Measurements from ENCODE around the gene COMMD3.
A peak's percentile ranks its signal among the peaks of the same experiment; 100 is the strongest.

COMMD3 gene

DNA sequence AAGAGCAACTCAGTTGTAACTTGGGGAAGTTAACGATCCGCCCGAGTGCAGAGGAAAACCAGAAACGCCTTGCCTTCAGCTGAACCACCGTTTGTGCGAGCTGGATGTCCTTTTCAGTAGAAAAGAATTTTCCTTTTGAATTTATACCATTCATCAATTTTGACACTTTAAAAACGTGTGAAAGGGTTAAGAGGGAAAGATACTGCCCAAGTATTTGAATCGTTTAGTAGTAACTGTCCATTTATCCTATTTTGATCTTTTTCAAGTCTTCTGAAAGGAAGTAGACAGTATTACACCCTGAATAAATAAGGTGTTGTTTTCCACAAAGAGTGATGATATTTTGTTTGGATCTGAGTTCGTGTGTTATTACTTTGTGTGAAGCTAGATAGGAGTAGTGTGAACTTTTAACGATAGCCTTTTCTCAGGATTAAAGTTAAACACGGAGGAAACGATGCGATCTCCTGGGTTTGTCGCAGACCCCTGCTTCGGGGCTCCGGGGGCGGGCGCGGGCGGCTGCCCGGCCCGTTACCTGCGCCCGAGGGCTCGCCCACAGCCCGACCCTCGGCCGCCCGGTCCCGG is 3.9 kb downstream of the COMMD3 start:
- H3K9ac ChIP-seq (ENCODE audit: insufficient read length, low read depth): no peak overlapping the region
- H3K4me1 ChIP-seq (ENCODE audit: insufficient read depth, insufficient read length): no peaks in the 10 kb centered on the region
- DNase-seq (ENCODE audit: low read depth, low spot score): no peak
- TF ChIP-seq ZNF274 (IDR thresholded peaks at IDR 0.05; ENCODE audit: low read depth, low read length): no peak
- TF ChIP-seq YY1 (IDR thresholded peaks at IDR 0.05; ENCODE audit: insufficient read depth, insufficient read length): no peak
- no peak for TF ChIP-seq SUZ12 (IDR thresholded peaks at IDR 0.05; ENCODE audit: extremely low read depth, insufficient read depth, insufficient read length)
- no peaks in the 10 kb centered on the region for H3K9me3 ChIP-seq (ENCODE audit: insufficient read depth, low read length)
- no peak overlapping the region for H3K4me3 ChIP-seq (ENCODE audit: insufficient read length, low read depth)
- H3K36me3 ChIP-seq (ENCODE audit: insufficient read depth, insufficient read length, low read length): no peaks in the 10 kb centered on the region
- H3K27me3 ChIP-seq (ENCODE audit: insufficient read depth, insufficient read length): peaks cover 80% of the 10 kb centered on the region

DNA sequence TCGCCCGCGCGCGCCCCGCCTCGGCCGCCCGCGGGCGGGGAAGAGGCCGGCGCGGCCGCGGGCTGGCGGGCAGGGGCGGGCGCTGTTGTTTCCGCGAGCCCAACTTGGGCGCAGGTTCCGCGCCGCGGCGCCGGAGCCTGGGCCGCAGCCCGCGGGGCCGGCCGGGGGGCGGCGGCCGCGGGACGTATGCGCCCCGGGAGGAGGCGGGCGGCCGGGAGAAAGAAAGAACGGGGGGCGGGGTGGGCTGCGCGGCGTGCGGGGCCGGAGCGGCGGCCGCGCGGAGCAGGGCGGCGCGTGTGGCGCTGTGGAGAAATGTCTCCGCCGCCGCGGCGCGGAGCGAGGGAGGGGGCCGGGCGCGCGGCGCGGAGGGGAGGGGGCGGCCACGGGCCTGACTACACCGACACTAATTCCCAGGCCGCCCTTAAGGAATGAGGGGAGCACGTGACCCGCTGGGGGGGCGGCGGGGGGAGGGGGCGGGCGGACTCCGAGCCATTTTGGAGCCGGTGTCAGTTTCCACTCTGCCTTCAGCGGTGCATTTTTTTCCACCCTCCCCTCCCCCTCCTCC is 4.5 kb downstream of the COMMD3 start, which contains the start of gene BMI1:
TSS of gene BMI1 (plus strand) at position 509 of the 565 bp plus-strand sequence. CDS start 5,351 bp downstream, outside the sequence.
- Histone ChIP-seq H3K9ac (ENCODE audit: insufficient read length, low read depth) (peak within 1 kb of the TSS; percentile 77), H3K36me3 (ENCODE audit: insufficient read depth, insufficient read length, low read length) (no peaks in the 10 kb centered on the region), H3K27me3 (ENCODE audit: insufficient read depth, insufficient read length) (peaks cover 75% of the 10 kb centered on the region), H3K9me3 (ENCODE audit: insufficient read depth, low read length) (no peaks in the 10 kb centered on the region), H3K4me1 (ENCODE audit: insufficient read depth, insufficient read length) (no peaks in the 10 kb centered on the region), H3K4me3 (ENCODE audit: insufficient read length, low read depth) (peak within 1 kb of the TSS; percentile 51)
- DNase-seq (ENCODE audit: low read depth, low spot score): no peak
- TF ChIP-seq SUZ12 (IDR thresholded peaks at IDR 0.05; ENCODE audit: extremely low read depth, insufficient read depth, insufficient read length) (no peak), YY1 (IDR thresholded peaks at IDR 0.05; ENCODE audit: insufficient read depth, insufficient read length) (no peak), ZNF274 (IDR thresholded peaks at IDR 0.05; ENCODE audit: low read depth, low read length) (no peak)

DNA sequence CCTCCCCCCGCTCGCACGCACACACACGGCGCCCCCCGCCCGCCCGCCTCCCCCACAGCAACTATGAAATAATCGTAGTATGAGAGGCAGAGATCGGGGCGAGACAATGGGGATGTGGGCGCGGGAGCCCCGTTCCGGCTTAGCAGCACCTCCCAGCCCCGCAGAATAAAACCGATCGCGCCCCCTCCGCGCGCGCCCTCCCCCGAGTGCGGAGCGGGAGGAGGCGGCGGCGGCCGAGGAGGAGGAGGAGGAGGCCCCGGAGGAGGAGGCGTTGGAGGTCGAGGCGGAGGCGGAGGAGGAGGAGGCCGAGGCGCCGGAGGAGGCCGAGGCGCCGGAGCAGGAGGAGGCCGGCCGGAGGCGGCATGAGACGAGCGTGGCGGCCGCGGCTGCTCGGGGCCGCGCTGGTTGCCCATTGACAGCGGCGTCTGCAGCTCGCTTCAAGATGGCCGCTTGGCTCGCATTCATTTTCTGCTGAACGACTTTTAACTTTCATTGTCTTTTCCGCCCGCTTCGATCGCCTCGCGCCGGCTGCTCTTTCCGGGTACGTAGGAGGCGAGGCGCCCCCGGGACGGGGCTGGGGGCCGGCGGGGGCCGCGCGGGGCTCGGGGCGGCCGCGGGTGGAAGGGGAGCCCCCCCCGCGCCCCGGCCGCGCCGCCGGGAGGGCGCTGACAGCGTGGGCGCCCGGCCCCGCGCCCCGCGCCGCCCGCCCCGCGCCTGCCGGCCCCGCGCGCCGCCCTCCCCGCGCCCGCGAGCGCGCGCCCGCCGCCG is 5.2 kb downstream of the COMMD3 start:
- Histone ChIP-seq H3K9me3 (ENCODE audit: insufficient read depth, low read length) (no peaks in the 10 kb centered on the region), H3K27me3 (ENCODE audit: insufficient read depth, insufficient read length) (peaks cover 77% of the 10 kb centered on the region), H3K36me3 (ENCODE audit: insufficient read depth, insufficient read length, low read length) (no peaks in the 10 kb centered on the region), H3K4me3 (ENCODE audit: insufficient read length, low read depth) (peak overlapping the region; percentile 51), H3K4me1 (ENCODE audit: insufficient read depth, insufficient read length) (no peaks in the 10 kb centered on the region), H3K9ac (ENCODE audit: insufficient read length, low read depth) (peak overlapping the region; percentile 77)
- no peak for TF ChIP-seq ZNF274 (IDR thresholded peaks at IDR 0.05; ENCODE audit: low read depth, low read length)
- peak; percentile 46 for TF ChIP-seq YY1 (IDR thresholded peaks at IDR 0.05; ENCODE audit: insufficient read depth, insufficient read length)
- no peak for TF ChIP-seq SUZ12 (IDR thresholded peaks at IDR 0.05; ENCODE audit: extremely low read depth, insufficient read depth, insufficient read length)
- no peak for DNase-seq (ENCODE audit: low read depth, low spot score)

DNA sequence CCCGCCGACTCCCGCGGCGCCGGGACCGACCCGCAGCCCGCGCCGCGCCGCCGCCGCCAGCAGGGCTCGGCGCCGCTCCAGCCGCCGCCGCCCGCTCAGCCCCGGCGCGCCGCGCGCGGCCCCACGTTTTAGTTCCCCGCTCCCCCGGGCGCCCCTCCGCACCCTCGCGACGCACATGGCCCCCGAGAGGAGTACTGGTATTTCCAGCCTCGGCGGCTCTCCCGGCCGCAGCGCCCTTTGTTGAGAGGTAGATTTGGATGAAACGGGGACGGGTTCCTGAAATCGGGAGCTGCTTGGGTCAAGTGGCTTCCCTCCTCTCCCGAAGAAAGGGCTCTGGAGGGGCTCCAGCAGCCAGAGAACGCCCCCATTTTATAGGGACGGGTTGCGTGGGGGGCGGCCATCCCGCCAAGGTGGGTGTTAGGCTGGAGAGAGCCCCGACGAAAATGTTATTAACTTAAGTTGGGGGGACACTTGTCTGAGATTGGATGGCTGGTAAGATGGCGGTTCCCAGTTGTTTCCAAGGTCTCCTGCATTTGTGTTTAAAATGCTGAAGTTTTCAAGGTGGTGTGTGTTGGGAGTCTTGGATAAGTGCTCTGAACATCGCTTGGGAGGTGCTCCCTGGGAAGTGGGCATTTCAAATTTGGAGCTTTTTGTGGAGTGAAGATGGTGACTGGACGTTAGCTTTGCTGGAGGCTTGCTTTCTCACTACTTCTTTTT is 5.9 kb downstream of the COMMD3 start:
- Histone ChIP-seq H3K4me3 (ENCODE audit: insufficient read length, low read depth) (peak overlapping the region; percentile 36), H3K9ac (ENCODE audit: insufficient read length, low read depth) (no peak overlapping the region), H3K27me3 (ENCODE audit: insufficient read depth, insufficient read length) (peaks cover 78% of the 10 kb centered on the region), H3K9me3 (ENCODE audit: insufficient read depth, low read length) (no peaks in the 10 kb centered on the region), H3K36me3 (ENCODE audit: insufficient read depth, insufficient read length, low read length) (no peaks in the 10 kb centered on the region), H3K4me1 (ENCODE audit: insufficient read depth, insufficient read length) (no peaks in the 10 kb centered on the region)
- TF ChIP-seq ZNF274 (IDR thresholded peaks at IDR 0.05; ENCODE audit: low read depth, low read length) (no peak), YY1 (IDR thresholded peaks at IDR 0.05; ENCODE audit: insufficient read depth, insufficient read length) (no peak), SUZ12 (IDR thresholded peaks at IDR 0.05; ENCODE audit: extremely low read depth, insufficient read depth, insufficient read length) (peak; percentile 91)
- DNase-seq (ENCODE audit: low read depth, low spot score): no peak

DNA sequence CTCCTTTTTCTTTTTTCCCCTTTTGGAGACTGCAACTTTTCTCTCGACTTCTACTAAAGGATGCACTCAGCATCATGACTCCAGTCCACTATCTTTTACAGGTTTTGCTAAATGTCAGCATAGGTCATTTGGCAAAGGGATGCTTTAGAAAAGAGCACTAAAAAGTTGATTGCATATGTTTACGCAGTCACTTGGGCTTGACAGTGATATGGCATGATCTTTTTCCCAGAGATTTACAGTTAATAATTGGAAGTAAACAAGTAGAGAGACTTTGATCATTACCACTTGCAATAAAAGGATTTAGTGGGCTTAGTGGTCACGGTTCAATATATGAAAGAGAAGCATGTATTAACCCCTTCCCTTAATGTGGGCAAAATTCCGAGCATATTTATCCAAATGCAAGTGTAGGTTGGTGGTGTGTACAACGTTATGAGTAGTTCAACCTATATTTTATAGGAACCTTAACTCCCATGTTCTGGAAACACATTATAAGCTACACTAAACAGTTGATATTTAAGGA is 6.5 kb downstream of the COMMD3 start:
- no peak overlapping the region for H3K4me3 ChIP-seq (ENCODE audit: insufficient read length, low read depth)
- H3K4me1 ChIP-seq (ENCODE audit: insufficient read depth, insufficient read length): no peaks in the 10 kb centered on the region
- H3K27me3 ChIP-seq (ENCODE audit: insufficient read depth, insufficient read length): peaks cover 72% of the 10 kb centered on the region
- no peaks in the 10 kb centered on the region for H3K9me3 ChIP-seq (ENCODE audit: insufficient read depth, low read length)
- no peaks in the 10 kb centered on the region for H3K36me3 ChIP-seq (ENCODE audit: insufficient read depth, insufficient read length, low read length)
- DNase-seq (ENCODE audit: low read depth, low spot score): no peak
- H3K9ac ChIP-seq (ENCODE audit: insufficient read length, low read depth): no peak overlapping the region
- TF ChIP-seq ZNF274 (IDR thresholded peaks at IDR 0.05; ENCODE audit: low read depth, low read length): no peak

DNA sequence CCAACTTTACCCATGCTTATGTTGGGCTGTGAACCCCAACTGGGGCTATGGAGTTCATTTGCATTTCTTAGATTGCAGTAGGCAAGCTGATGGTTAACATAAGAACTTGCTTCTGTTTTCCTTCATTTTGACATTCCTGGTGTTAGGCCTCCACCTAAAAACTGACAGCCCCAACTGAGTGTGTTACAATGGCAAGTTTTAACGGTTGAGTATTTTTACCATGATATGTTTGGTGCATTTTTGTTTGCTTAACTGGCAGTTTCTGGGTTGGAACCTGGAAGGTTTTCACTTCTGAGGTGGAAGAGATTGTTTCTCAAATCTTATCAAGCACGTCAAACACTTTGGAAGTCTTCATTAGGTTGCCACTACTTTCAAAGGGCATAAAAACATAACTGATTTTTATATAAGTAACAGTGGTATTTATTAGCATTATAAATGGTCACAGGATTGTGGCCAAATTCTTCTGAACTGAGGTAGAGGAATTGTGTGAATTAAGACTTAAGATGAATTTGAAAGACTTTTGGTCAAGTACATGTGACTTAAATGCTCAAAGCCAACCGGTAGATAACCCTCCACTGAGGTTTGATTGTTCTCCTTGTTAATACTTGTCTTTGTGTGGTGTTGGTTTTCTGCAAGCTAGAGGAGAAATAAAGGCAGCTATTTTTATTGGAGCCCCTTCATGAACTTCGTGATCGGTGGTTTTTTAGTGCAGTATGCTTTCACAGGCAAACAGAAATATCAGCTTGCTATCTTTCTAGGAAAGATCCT is 7.5 kb downstream of the COMMD3 start:
- no peaks in the 10 kb centered on the region for H3K9me3 ChIP-seq (ENCODE audit: insufficient read depth, low read length)
- no peaks in the 10 kb centered on the region for H3K36me3 ChIP-seq (ENCODE audit: insufficient read depth, insufficient read length, low read length)
- no peak overlapping the region for H3K4me3 ChIP-seq (ENCODE audit: insufficient read length, low read depth)
- TF ChIP-seq ZNF274 (IDR thresholded peaks at IDR 0.05; ENCODE audit: low read depth, low read length): no peak
- no peak for TF ChIP-seq SUZ12 (IDR thresholded peaks at IDR 0.05; ENCODE audit: extremely low read depth, insufficient read depth, insufficient read length)
- no peak for TF ChIP-seq YY1 (IDR thresholded peaks at IDR 0.05; ENCODE audit: insufficient read depth, insufficient read length)
- no peak overlapping the region for H3K9ac ChIP-seq (ENCODE audit: insufficient read length, low read depth)
- DNase-seq (ENCODE audit: low read depth, low spot score): no peak
- no peaks in the 10 kb centered on the region for H3K4me1 ChIP-seq (ENCODE audit: insufficient read depth, insufficient read length)
- H3K27me3 ChIP-seq (ENCODE audit: insufficient read depth, insufficient read length): peaks cover 61% of the 10 kb centered on the region
